T47D (cell line): ENCODE data around the gene RAD52.

Experiments used
- DNase-seq, 2 experiments: peaks; one replicate each; pipeline versions ENCODE4 v3.0.0 to v3.0.0-alpha.2; 2011 to 2012; ENCODE audit warnings: low read depth in 1 of 2, low spot score in 1 of 2
- JUND ChIP-seq: IDR thresholded peaks from 2 replicates; pipeline ENCODE4 v1.6.1; 2012; ENCODE audit warnings: low read depth
- in situ Hi-C: cut with HindIII; loops from 2 replicates; pipeline ENCODE4 v1.10.0; 2016; ENCODE audit warnings: low sequenced_read_pairs, low pct_unique_long_range_greater_than_20kb

Gene RAD52

GRCh38 chr12:981176-981828, 31.8 kb upstream of the RAD52 start:
- no peak for DNase-seq
- in situ Hi-C loops = no loop called here
- no peak for TF ChIP-seq JUND

GRCh38 chr12:979349-979748, 29.9 kb upstream of the RAD52 start:
- in situ Hi-C loops = no loop called here
- no peak for TF ChIP-seq JUND
- DNase-seq = no peak

DNA sequence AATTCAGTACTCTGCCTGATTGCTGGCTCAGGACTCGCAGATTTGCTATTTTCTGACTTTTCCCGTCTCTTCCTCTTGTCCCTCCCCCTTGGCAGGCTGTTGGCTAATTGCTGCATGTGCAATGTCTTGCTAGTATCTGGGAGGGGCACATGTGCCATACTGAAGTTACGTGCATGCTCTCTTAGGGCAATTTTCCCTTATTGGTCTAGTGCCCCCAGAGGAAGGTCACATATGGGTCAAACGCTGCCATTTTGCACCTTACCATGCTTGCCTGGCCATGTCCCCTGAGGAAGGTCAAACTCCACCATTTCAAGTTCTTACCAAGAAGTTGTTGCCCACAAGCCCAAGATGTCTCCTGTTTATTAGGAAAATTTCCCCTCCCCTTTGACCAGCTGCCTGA, 27.7 kb upstream of the RAD52 start:
- no peak for TF ChIP-seq JUND
- in situ Hi-C loops = no loop called here
- no peak for DNase-seq

DNA sequence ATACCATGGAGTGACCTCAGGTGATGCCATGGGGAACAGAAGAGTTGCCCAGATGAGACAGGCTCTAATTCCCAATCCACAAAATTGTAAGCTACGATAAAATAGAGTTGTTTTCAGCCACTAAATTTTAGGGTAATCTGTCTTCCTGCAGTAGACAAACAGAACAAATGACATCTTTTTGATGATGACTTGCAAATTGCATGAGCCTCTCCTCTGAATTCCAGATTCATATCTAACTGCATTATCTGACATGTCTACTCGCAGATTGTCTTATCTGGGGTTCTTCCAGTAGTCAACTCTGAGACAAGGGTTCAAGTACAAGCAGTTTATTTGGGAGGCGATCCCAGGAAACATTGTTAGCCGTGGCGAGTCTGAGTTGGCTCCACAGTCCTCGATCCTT, 27.1 kb upstream of the RAD52 start:
- no peak for DNase-seq
- TF ChIP-seq JUND = no peak
- in situ Hi-C loops = no loop called here

DNA sequence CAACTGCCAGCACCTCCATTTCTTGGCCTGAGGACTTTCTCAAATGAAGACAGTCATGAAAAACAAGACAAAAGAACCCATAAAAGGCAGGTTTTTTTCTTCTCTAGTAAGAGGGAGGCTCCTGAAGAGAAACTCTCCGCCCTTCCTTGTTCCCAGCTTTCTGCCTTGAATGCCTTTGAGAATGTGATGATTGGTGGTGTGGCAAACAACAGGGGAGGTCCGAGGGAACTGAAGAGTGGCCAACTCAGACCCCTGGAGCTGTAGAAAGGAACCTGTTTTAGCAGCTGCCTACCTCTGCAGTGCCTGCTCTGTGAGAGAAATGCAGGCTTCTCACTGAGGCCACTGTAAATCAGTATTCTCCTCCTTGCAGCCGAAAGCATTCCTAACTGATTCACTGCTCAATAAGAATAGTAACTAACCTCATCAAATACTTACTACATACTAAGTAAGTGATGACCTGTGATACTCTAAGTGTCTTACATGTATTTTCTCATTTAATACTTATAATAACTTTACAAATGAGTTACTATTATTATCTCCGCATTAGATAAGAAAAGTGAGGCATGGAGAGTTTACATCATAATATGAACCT, 24.9 kb upstream of the RAD52 start:
- no peak for DNase-seq
- in situ Hi-C loops = no loop called here
- TF ChIP-seq JUND = no peak

DNA sequence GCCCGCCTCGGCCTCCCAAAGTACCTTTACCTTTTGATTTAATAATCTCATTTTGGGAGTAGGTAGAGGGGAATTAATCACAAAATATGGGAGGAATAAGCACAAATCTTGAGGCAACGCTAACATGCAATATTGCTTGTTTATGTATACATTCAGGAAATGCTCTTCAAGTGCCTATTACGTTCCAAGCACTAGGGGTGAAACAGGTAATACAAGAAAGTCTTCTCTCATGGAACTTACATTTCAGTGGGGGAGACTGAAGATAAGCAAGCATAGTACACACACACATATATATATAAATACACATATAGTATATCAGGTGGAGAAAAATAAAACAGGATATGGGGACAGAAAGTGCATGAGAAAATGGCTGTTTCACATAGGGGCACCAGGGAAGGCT, 22.5 kb upstream of the RAD52 start:
- peak in 1 of 2 experiments; percentile 70 for DNase-seq
- TF ChIP-seq JUND = no peak
- in situ Hi-C loops = no loop called here

DNA sequence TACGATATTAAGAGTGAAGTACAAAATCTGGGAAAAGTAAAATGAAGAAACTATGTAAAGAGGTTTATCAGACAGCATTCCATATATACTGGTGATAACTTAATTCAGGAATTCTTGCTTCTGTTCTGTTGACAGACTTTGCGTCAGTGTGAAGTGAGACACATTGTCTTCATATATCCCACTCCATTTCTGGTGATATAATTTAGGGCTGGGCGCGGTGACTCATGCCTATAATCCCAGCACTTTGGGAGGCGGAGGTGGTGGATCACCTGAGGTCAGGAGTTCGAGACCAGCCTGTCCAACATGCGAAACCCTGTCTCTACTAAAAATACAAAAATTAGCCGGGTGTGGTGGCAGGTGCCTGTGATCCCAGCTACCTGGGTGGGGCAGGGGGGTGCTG, 20.3 kb upstream of the RAD52 start:
- DNase-seq = no peak
- in situ Hi-C loops = no loop called here
- no peak for TF ChIP-seq JUND

- in situ Hi-C loops = no loop called here
- TF ChIP-seq JUND = no peak
- DNase-seq = no peak
These were observed 19.1 kb upstream of the RAD52 start for GRCh38 chr12:968545-968944.

- in situ Hi-C loops = no loop called here
- TF ChIP-seq JUND = no peak
- DNase-seq = no peak
These were observed 18.1 kb upstream of the RAD52 start for GRCh38 chr12:967641-968040.

GRCh38 chr12:966724-967123, 17.2 kb upstream of the RAD52 start:
- TF ChIP-seq JUND = no peak
- no peak for DNase-seq
- in situ Hi-C loops = no loop called here

DNA sequence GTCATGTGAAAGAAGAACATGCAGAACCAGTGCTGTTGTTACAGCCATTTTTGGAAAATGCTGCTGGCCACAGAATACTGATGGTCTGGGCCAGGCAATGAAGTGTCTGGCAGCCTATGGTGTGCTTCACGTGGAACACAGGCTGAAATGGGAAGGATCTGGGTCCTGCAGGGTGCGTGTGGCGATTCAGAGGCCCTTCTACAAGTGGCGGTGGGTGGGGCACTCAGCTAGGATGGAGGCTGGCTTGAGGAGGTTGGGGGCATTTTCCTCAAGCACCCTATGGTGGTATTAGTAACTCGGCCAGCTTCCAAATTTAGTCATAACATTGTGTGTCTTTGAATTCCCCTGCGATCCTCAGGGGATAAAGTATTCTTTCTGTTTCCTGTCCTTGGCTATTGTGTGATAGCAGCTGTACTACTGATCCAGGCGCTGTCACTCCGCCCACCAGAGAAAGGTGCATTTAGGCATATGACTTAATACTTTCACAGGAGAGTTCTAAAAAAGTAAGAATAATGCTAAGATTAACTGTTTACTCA, 9.2 kb upstream of the RAD52 start:
- no peak for DNase-seq
- no peak for TF ChIP-seq JUND
- in situ Hi-C loops = no loop called here

GRCh38 chr12:955939-956338, 6.4 kb upstream of the RAD52 start:
- no peak for TF ChIP-seq JUND
- DNase-seq = no peak
- in situ Hi-C loops = no loop called here

GRCh38 chr12:954741-955140, 5.2 kb upstream of the RAD52 start:
- no peak for TF ChIP-seq JUND
- DNase-seq = no peak
- in situ Hi-C loops = no loop called here

DNA sequence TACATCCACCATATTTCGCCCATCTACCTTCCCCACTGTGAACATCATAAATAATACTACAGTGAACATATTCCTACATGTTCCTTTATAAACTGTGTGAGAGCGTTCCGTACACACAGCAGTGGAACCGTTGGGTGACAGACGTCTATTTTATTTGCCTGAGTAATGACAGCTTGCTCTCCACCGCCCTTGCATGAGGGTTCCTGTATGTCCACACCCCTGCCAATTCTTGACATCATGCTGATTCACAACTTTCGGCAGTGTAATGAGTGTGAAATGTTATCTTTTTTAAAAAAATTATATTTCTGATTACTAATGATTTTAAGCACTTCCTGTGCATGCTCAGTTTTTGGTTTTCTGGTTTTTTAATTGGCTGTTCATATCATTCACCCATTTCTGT, 4.3 kb upstream of the RAD52 start:
- no peak for TF ChIP-seq JUND
- in situ Hi-C loops = no loop called here
- no peak for DNase-seq
